ENCODE data around the gene CLSTN3. TPM values are rescaled to one million over a fixed set of nuclear protein-coding genes. Genes with fewer than 3 reads are reported as not detected.

The CLSTN3 gene
- total RNA-seq, 4 donors from 2014 or later: 16.1 to 45.6 (median 28.4) TPM

- no peak for TF ChIP-seq CTCF (IDR thresholded peaks at IDR 0.05; ENCODE audit: low read depth)
These were observed 33.2 kb upstream of the CLSTN3 start for GRCh38 chr12:7096979-7097378.

GRCh38 chr12:7099290-7099996, 30.7 kb upstream of the CLSTN3 start:
- TF ChIP-seq CTCF (IDR thresholded peaks at IDR 0.05; ENCODE audit: low read depth): no peak

GRCh38 chr12:7100239-7100638, 29.9 kb upstream of the CLSTN3 start:
- TF ChIP-seq CTCF (IDR thresholded peaks at IDR 0.05; ENCODE audit: low read depth): no peak

GRCh38 chr12:7101047-7101693, 29.0 kb upstream of the CLSTN3 start:
- TF ChIP-seq CTCF (IDR thresholded peaks at IDR 0.05; ENCODE audit: low read depth): no peak

- no peak for TF ChIP-seq CTCF (IDR thresholded peaks at IDR 0.05; ENCODE audit: low read depth)
These were observed 28.5 kb upstream of the CLSTN3 start for GRCh38 chr12:7101694-7102131.

GRCh38 chr12:7102582-7102981, 27.6 kb upstream of the CLSTN3 start:
- no peak for TF ChIP-seq CTCF (IDR thresholded peaks at IDR 0.05; ENCODE audit: low read depth)

- no peak for TF ChIP-seq CTCF (IDR thresholded peaks at IDR 0.05; ENCODE audit: low read depth)
These were observed 26.2 kb upstream of the CLSTN3 start for GRCh38 chr12:7103837-7104584.

All from subcutaneous adipose tissue (tissue), 4 donors.